Measurements from ENCODE around the gene TGFB1I1. TPM values are rescaled to one million over a fixed set of nuclear protein-coding genes. Genes with fewer than 3 reads are reported as not detected.

The TGFB1I1 gene
- total RNA-seq, 1 experiment from 2014 or later: 8.7 TPM

- no peaks in the 10 kb centered on the region for H3K79me2 ChIP-seq (ENCODE audit: insufficient read depth, low read length)
- H3K9me3 ChIP-seq (ENCODE audit: control insufficient read depth in 1 of 2, insufficient read depth in 1 of 2, low read depth in 1 of 2, low read length in 2 of 2): no peaks in the 10 kb centered on the region
- no peak overlapping the region for H2AFZ ChIP-seq (ENCODE audit: low read depth, low read length, poor library complexity, severe bottlenecking)
- H3K9ac ChIP-seq (ENCODE audit: low read length): no peak overlapping the region
- H3K27me3 ChIP-seq (ENCODE audit: insufficient read depth, low read length): no peaks in the 10 kb centered on the region
- no peak overlapping the region for H3K4me2 ChIP-seq (ENCODE audit: low read length)
- intact Hi-C loops (cut with micrococcal nuclease): loop anchor here (5.0 kb wide), 1 partner anchor 227 kb away; no protein-coding TSS in a partner anchor
- BruUV-seq (replicated peaks): no TSS peak
- DNase-seq (ENCODE audit: low read depth, low spot score): no peak
- RAD21 ChIA-PET (ENCODE audit: low non-redundant PET in 1 of 2, low total read pairs in 2 of 2, uncharacterized antibody in 2 of 2, unreplicated experiment in 2 of 2): no interaction called here
- CTCF ChIA-PET: no interaction called here
- no peaks in the 10 kb centered on the region for H3K9me2 ChIP-seq (ENCODE audit: insufficient read depth)
- POLR2A ChIA-PET: interaction anchor here (1.2 kb wide), 1 partner anchor 15 kb away, joined by 3 read pairs; no protein-coding TSS in a partner anchor
- H3K4me3 ChIP-seq (replicated peaks in 1 of 2; ENCODE audit: low read depth in 1 of 2, low read length in 2 of 2): no peak overlapping the region
- peaks cover 9 to 20% of the 10 kb centered on the region in 2 experiments for H3K4me1 ChIP-seq (ENCODE audit: control insufficient read depth in 1 of 2, insufficient read depth in 2 of 2, low read length in 2 of 2)
- no peak for TF ChIP-seq REST (IDR thresholded peaks at IDR 0.05; ENCODE audit: low read depth)
- TF ChIP-seq RAD21 (IDR thresholded peaks at IDR 0.05; ENCODE audit: low read depth): no peak
- TF ChIP-seq EZH2phosphoT487 (IDR thresholded peaks at IDR 0.05; ENCODE audit: borderline replicate concordance): no peak
- no peak for TF ChIP-seq POLR2A (IDR thresholded peaks at IDR 0.05; ENCODE audit: borderline replicate concordance, extremely low read depth, insufficient read depth, insufficient read length)
- TF ChIP-seq CBX3 (IDR thresholded peaks at IDR 0.05; ENCODE audit: low read depth): no peak
- no peak for TF ChIP-seq EZH2 (IDR thresholded peaks at IDR 0.05)
- no peak for TF ChIP-seq JUND (IDR thresholded peaks at IDR 0.05)
- no peak for TF ChIP-seq EGR1 (IDR thresholded peaks at IDR 0.05; ENCODE audit: low read depth)
- no peak for TF ChIP-seq FOSL1 (IDR thresholded peaks at IDR 0.05; ENCODE audit: low read depth)
- TF ChIP-seq SP1 (IDR thresholded peaks at IDR 0.05; ENCODE audit: low read depth): no peak
- TF ChIP-seq SIN3A (IDR thresholded peaks at IDR 0.05; ENCODE audit: low read depth): no peak
- TF ChIP-seq CEBPB (IDR thresholded peaks at IDR 0.05; ENCODE audit: low read depth): no peak
- ATAC-seq: no peak
- no peak overlapping the region for H3K27ac ChIP-seq (ENCODE audit: low read depth, low read length)
- no peaks in the 10 kb centered on the region for H3K36me3 ChIP-seq (ENCODE audit: control insufficient read depth in 1 of 2, insufficient read depth in 2 of 2, low read length in 2 of 2)
- no peaks in the 10 kb centered on the region for H4K20me1 ChIP-seq (ENCODE audit: insufficient read depth)
These were observed 1.3 kb upstream of the TGFB1I1 start for GRCh38 chr16:31470615-31471014.

Measured in HCT116 (cell line).